Ovary (tissue), 3 donors: ENCODE data around the gene CCDC74A.
"Not testable (repeated sequence)": the region's sequence is repeated elsewhere in the genome, so short reads cannot be mapped to it uniquely, and the experiment has no call there.

Experiments
- CTCF ChIP-seq, 3 donors: fragments of 450-650 bp in 2 of 3; fragments of 200-600 bp in 1 of 3; IDR thresholded peaks; one replicate each; pipeline versions ENCODE4 v1.5.1 to v1.8.0; 2016 to 2022; ENCODE audit warnings: antibody characterized with exemption in 3 of 3, mild to moderate bottlenecking in 1 of 3
- EP300 ChIP-seq: sonication (generic); formaldehyde crosslinking; IDR thresholded peaks from one replicate; pipeline ENCODE4 v1.6.1; 2017; ENCODE audit warnings: antibody characterized with exemption
- POLR2A ChIP-seq: fragments of 450-650 bp; IDR thresholded peaks from one replicate; pipeline ENCODE4 v1.6.1; 2017; ENCODE audit warnings: antibody characterized with exemption, mild to moderate bottlenecking, moderate library complexity
- donor health status: DM: no; HTN: no; CAD: no.

DNA sequence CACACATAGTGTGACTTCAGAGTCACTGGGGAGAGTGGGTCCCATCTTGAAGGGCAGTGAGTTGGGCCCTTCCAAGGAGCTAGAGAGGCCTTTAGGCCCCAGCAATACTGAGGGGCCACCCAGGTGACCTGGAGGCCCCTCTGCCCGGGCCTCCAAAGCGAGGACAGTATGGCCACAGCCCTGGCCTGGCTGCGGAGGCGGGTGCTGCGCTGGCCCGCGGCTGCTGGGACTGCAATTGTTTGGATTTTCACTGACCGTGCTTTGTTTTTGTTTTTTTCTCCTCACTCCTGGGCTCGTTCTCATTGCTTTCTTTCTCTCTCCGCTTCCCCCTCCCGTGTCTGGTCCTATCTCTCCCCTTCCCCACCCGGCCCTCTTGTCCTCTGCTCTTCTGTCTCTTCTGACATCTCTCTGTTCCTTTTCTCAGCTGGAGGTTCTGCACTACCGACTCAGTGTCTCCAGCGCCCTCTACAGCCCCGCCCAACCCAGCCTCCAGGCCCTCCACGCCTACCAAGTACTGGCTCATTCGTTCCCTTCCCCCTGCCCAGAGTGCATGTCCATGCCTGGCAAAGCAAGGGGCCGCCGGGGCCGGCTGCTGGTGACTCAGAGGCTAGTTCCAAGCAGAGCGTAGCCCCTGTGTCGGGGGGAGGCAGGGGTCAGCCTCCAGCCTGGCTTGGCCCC lies 16.3 kb upstream of the CCDC74A start:
- not testable (repeated sequence) for TF ChIP-seq POLR2A; CTCF (IDR thresholded peaks at IDR 0.05); EP300
